Measurements from ENCODE around the gene AKAP13. TPM values are rescaled to one million over a fixed set of nuclear protein-coding genes. Genes with fewer than 3 reads are reported as not detected.

Gene AKAP13
- polyA plus RNA-seq, 2 of the 4 experiments (the other 2 are of a cell fraction) = 20.4 to 28.8 TPM

DNA sequence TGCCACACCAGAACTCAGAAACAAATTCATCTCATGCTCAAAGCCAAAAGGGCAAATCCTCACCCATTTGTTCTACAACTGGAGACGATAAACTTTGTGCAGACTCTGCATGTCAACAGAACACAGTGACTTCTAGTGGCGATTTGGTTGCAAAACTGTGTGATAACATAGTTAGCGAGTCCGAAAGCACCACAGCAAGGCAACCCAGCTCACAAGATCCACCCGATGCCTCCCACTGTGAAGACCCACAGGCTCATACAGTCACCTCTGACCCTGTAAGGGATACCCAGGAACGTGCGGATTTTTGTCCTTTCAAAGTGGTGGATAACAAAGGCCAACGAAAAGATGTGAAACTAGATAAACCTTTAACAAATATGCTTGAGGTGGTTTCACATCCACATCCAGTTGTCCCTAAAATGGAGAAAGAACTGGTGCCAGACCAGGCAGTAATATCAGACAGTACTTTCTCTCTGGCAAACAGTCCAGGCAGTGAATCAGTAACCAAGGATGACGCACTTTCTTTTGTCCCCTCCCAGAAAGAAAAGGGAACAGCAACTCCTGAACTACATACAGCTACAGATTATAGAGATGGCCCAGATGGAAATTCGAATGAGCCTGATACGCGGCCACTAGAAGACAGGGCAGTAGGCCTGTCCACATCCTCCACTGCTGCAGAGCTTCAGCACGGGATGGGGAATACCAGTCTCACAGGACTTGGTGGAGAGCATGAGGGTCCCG lies 199.7 kb downstream of the AKAP13 start (continued):
- TF ChIP-seq ZC3H11A (IDR thresholded peaks at IDR 0.05) (no peak), PHF8 (IDR thresholded peaks at IDR 0.05; ENCODE audit: borderline replicate concordance, low read depth) (no peak), EHMT2 (IDR thresholded peaks at IDR 0.05; ENCODE audit: low read depth) (no peak), MAZ (IDR thresholded peaks at IDR 0.05; ENCODE audit: borderline replicate concordance, low read depth, low read length) (no peak)
- TF ChIP-seq, protein P1, sequence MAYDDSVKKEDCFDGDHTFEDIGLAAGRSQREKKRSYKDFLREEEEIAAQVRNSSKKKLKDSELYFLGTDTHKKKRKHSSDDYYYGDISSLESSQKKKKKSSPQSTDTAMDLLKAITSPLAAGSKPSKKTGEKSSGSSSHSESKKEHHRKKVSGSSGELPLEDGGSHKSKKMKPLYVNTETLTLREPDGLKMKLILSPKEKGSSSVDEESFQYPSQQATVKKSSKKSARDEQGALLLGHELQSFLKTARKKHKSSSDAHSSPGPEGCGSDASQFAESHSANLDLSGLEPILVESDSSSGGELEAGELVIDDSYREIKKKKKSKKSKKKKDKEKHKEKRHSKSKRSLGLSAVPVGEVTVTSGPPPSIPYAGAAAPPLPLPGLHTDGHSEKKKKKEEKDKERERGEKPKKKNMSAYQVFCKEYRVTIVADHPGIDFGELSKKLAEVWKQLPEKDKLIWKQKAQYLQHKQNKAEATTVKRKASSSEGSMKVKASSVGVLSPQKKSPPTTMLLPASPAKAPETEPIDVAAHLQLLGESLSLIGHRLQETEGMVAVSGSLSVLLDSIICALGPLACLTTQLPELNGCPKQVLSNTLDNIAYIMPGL (CRISPR knock-in tag; IDR thresholded peaks at IDR 0.05; ENCODE audit: borderline replicate concordance) = no peak

DNA sequence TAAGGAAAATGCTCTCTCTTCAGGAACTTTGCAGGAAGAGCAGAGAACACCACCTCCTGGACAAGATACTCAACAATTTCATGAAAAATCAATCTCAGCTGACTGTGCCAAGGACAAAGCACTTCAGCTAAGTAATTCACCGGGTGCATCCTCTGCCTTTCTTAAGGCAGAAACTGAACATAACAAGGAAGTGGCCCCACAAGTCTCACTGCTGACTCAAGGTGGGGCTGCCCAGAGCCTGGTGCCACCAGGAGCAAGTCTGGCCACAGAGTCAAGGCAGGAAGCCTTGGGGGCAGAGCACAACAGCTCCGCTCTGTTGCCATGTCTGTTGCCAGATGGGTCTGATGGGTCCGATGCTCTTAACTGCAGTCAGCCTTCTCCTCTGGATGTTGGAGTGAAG lies 200.5 kb downstream of the AKAP13 start:
- peak; percentile 31 to 35; a peak in 4 of 5 replicates for TF ChIP-seq RAD21 (conservative IDR thresholded peaks at IDR 0.05 in 1 of 2, IDR thresholded peaks at IDR 0.05 in 1 of 2)
- TF ChIP-seq ZSCAN20 (CRISPR knock-in tag; IDR thresholded peaks at IDR 0.05) = no peak
- TF ChIP-seq CHD2 (IDR thresholded peaks at IDR 0.05; ENCODE audit: low read length, partially characterized antibody) = no peak
- no peak for TF ChIP-seq POLR2A (IDR thresholded peaks at IDR 0.05; ENCODE audit: low read length)
- 0 out of 2 replicates have a peak, but pooled peaks have one; percentile 34 for TF ChIP-seq HOXA7 (CRISPR knock-in tag; IDR thresholded peaks at IDR 0.05)
- 0 out of 2 replicates have a peak, but pooled peaks have one; percentile 31 for TF ChIP-seq GATA3 (IDR thresholded peaks at IDR 0.05; ENCODE audit: borderline replicate concordance)
- H3K4me1 ChIP-seq = peaks cover 77% of the 10 kb centered on the region
- H3K4me3 ChIP-seq = peak overlapping the region; percentile 48
- no peak for FAIRE-seq
- ChIA-PET CTCF (interaction anchor here (0.6 to 2.7 kb wide), 17 partner anchors 10 to 284 kb away, joined by 3 to 14 read pairs (median 5); no protein-coding TSS in a partner anchor), POLR2A (interaction anchor here (1.0 kb wide), 1 partner anchor 250 kb away, joined by 3 read pairs; no protein-coding TSS in a partner anchor)
- DNase-seq (ENCODE audit: low read depth in 1 of 2, low spot score in 1 of 2) = peak in 1 of 2 experiments; percentile 64
- WGBS (ENCODE audit: missing lambda C conversion rate) = 31% methylated on average over 3 of the region's 3 CpGs
- peak; percentile 38 to 42 for ATAC-seq
- peak overlapping the region; percentile 91 for H3K4me2 ChIP-seq
- H3K27ac ChIP-seq = peak overlapping the region; percentile 87 to 89
- H3K9me3 ChIP-seq = no peaks in the 10 kb centered on the region

DNA sequence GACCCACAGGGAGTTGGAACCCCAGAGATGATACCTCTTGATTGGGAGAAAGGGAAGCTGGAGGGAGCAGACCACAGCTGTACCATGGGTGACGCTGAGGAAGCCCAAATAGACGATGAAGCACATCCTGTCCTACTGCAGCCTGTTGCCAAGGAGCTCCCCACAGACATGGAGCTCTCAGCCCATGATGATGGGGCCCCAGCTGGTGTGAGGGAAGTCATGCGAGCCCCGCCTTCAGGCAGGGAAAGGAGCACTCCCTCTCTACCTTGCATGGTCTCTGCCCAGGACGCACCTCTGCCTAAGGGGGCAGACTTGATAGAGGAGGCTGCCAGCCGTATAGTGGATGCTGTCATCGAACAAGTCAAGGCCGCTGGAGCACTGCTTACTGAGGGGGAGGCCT lies 201.1 kb downstream of the AKAP13 start:
- no peak for DNase-seq (ENCODE audit: low read depth in 1 of 2, low spot score in 1 of 2)
- Histone ChIP-seq H3K9me3 (no peaks in the 10 kb centered on the region), H3K4me2 (peak overlapping the region; percentile 91), H3K27ac (peak overlapping the region; percentile 87 to 89), H3K4me1 (peaks cover 84% of the 10 kb centered on the region), H3K4me3 (peak overlapping the region; percentile 48)
- ChIA-PET CTCF (interaction anchor here (0.6 to 2.7 kb wide), 10 partner anchors 9 to 285 kb away, joined by 3 to 14 read pairs (median 4); no protein-coding TSS in a partner anchor), POLR2A (no interaction called here)
- no peak for ATAC-seq
- TF ChIP-seq BHLHE40 (IDR thresholded peaks at IDR 0.05; ENCODE audit: low read depth, low read length) = no peak
- TF ChIP-seq CHD4 (IDR thresholded peaks at IDR 0.05; ENCODE audit: borderline replicate concordance) = no peak
- TF ChIP-seq ZSCAN20 (CRISPR knock-in tag; IDR thresholded peaks at IDR 0.05) = no peak
- TF ChIP-seq FOSB (CRISPR knock-in tag; IDR thresholded peaks at IDR 0.05) = no peak
- TF ChIP-seq KDM5A (IDR thresholded peaks at IDR 0.05) = no peak
- no peak for TF ChIP-seq RFX5 (IDR thresholded peaks at IDR 0.05)
- TF ChIP-seq MYC (IDR thresholded peaks at IDR 0.05; ENCODE audit: borderline replicate concordance, low read length) = no peak
- FAIRE-seq = no peak
- 89% methylated on average over 8 of the region's 8 CpGs for WGBS (ENCODE audit: missing lambda C conversion rate)
